MM.1S (cell line): ENCODE results near the gene MAGI1.

Source experiments
- DNase-seq: peaks from one replicate; pipeline ENCODE4 v3.0.0-alpha.2; 2015
- H2AFZ ChIP-seq: fragments of 300-600 bp; sonication (generic); 2 replicates; pipeline ENCODE4 v1.6.0; 2016; ENCODE audit warnings: antibody characterized with exemption, low read length
- H3F3A ChIP-seq: fragments of 300-600 bp; sonication (generic); 2 replicates; pipeline ENCODE4 v1.6.1; 2016; ENCODE audit warnings: mild to moderate bottlenecking, antibody characterized with exemption, low read length, moderate library complexity, mixed read lengths; ENCODE audit not compliant: insufficient read depth
- H3K27ac ChIP-seq: fragments of 300-600 bp; sonication (generic); 2 replicates; pipeline ENCODE4 v1.5.1; 2016; ENCODE audit warnings: mild to moderate bottlenecking, low read length
- H3K27me3 ChIP-seq: fragments of 300-600 bp; sonication (generic); replicated peaks from 2 replicates; pipeline ENCODE4 v1.6.0; 2016; ENCODE audit warnings: low read length; ENCODE audit not compliant: insufficient read depth
- H3K36me3 ChIP-seq: fragments of 300-600 bp; sonication (generic); replicated peaks from 2 replicates; pipeline ENCODE4 v1.6.1; 2016; ENCODE audit warnings: mild to moderate bottlenecking, low read length, mixed read lengths; ENCODE audit not compliant: insufficient read depth
- H3K4me1 ChIP-seq: fragments of 300-600 bp; sonication (generic); 2 replicates; pipeline ENCODE4 v1.6.1; 2016; ENCODE audit warnings: low read length, mixed read lengths
- H3K4me2 ChIP-seq: fragments of 300-600 bp; sonication (generic); 2 replicates; pipeline ENCODE4 v1.6.0; 2016; ENCODE audit warnings: low read depth, low read length
- H3K4me3 ChIP-seq: fragments of 300-600 bp; sonication (generic); 2 replicates; pipeline ENCODE4 v1.5.1; 2016; ENCODE audit warnings: low read length, mixed read lengths
- H3K79me2 ChIP-seq: fragments of 300-600 bp; sonication (generic); 2 replicates; pipeline ENCODE4 v1.6.1; 2016; ENCODE audit warnings: mixed run types, low read length, mixed read lengths
- H3K9ac ChIP-seq: fragments of 300-600 bp; sonication (generic); 2 replicates; pipeline ENCODE4 v1.6.1; 2016; ENCODE audit warnings: low read length, mixed read lengths
- H3K9me2 ChIP-seq: fragments of 300-600 bp; sonication (generic); replicated peaks from 2 replicates; pipeline ENCODE4 v1.6.1; 2016; ENCODE audit warnings: mild to moderate bottlenecking, low read length, mixed read lengths; ENCODE audit not compliant: insufficient read depth
- H3K9me3 ChIP-seq: fragments of 300-600 bp; sonication (generic); replicated peaks from 2 replicates; pipeline ENCODE4 v1.6.1; 2016; ENCODE audit warnings: mild to moderate bottlenecking, low read length, mixed read lengths; ENCODE audit not compliant: insufficient read depth
- H4K20me1 ChIP-seq: fragments of 300-600 bp; sonication (generic); 2 replicates; pipeline ENCODE4 v1.6.1; 2016; ENCODE audit warnings: mild to moderate bottlenecking, low read length, moderate library complexity, mixed read lengths; ENCODE audit not compliant: insufficient read depth
- EZH2 ChIP-seq: fragments of 300-600 bp; sonication (generic); optimal IDR thresholded peaks from 2 replicates; pipeline ENCODE3; 2017; ENCODE audit warnings: low read depth, mild to moderate bottlenecking, antibody characterized with exemption, low read length, mixed read lengths
- EZH2phosphoT487 ChIP-seq: fragments of 300-600 bp; sonication (generic); IDR thresholded peaks from 2 replicates; pipeline ENCODE4 v1.6.1; 2018; ENCODE audit warnings: antibody characterized with exemption, low read length
- TF ChIP-seq, protein P1 (sequence below): fragments of 300-600 bp; sonication (generic); IDR thresholded peaks from 2 replicates; pipeline ENCODE4 v1.5.1; 2016; ENCODE audit warnings: antibody characterized with exemption, low read length, mixed read lengths

The MAGI1 gene

DNA sequence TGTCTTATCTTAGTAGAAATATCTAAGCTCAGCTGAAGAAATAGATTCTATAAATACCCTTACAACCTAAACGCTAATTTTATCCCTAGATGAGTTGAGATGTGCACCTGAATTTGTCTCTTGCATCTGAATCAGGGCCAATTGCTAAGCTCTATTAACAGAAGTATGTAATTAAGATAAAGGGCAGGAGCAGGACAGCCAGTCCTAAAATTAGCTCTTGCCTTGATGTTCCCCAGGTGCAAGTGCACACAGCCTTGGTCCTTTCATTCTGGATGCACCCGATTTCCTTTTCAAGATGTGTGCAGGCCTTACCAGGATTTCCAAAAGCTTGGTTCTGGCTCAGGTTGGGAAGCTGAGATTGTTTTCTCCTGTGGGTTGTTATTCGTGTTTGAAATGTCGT is 52.4 kb downstream of the MAGI1 start:
- Histone ChIP-seq H3K9me2 (no peaks in the 10 kb centered on the region), H3K9me3 (no peaks in the 10 kb centered on the region), H3K9ac (no peak overlapping the region), H3K27ac (no peak overlapping the region), H3K79me2 (no peaks in the 10 kb centered on the region), H3K4me3 (no peak overlapping the region), H4K20me1 (no peaks in the 10 kb centered on the region), H2AFZ (no peak overlapping the region), H3K4me2 (no peak overlapping the region), H3K36me3 (no peaks in the 10 kb centered on the region), H3K27me3 (no peaks in the 10 kb centered on the region), H3K4me1 (no peaks in the 10 kb centered on the region), H3F3A (no peaks in the 10 kb centered on the region)
- no peak for DNase-seq
- TF ChIP-seq EZH2phosphoT487 (no peak), EZH2 (no peak)
- TF ChIP-seq, protein P1, sequence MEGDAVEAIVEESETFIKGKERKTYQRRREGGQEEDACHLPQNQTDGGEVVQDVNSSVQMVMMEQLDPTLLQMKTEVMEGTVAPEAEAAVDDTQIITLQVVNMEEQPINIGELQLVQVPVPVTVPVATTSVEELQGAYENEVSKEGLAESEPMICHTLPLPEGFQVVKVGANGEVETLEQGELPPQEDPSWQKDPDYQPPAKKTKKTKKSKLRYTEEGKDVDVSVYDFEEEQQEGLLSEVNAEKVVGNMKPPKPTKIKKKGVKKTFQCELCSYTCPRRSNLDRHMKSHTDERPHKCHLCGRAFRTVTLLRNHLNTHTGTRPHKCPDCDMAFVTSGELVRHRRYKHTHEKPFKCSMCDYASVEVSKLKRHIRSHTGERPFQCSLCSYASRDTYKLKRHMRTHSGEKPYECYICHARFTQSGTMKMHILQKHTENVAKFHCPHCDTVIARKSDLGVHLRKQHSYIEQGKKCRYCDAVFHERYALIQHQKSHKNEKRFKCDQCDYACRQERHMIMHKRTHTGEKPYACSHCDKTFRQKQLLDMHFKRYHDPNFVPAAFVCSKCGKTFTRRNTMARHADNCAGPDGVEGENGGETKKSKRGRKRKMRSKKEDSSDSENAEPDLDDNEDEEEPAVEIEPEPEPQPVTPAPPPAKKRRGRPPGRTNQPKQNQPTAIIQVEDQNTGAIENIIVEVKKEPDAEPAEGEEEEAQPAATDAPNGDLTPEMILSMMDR: no peak

DNA sequence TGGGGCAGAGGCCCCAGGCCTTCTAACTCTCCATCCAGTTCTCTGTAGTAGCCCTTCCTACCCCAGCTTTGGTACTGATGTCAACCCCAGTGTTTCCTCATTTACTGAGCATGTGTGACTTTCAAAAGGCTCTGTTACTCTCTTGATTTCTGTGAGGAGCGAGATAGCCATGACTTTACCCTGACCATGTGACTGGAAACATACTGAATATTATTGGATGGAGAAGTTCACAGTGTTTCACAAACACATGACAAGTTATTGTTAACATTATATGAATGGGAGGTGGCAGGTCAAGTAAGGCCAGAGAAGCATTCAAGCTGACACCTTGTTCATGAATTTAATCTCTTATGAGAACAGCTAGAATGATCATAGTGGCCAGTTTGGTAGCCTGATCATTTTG is 53.7 kb downstream of the MAGI1 start:
- no peak overlapping the region for H3K27ac ChIP-seq
- H3K36me3 ChIP-seq: no peaks in the 10 kb centered on the region
- H3K4me1 ChIP-seq: no peaks in the 10 kb centered on the region
- no peak overlapping the region for H3K4me3 ChIP-seq
- H4K20me1 ChIP-seq: no peaks in the 10 kb centered on the region
- no peak overlapping the region for H2AFZ ChIP-seq
- TF ChIP-seq EZH2 (no peak), EZH2phosphoT487 (no peak)
- TF ChIP-seq, protein P1: no peak
- H3K4me2 ChIP-seq: no peak overlapping the region
- H3K9me3 ChIP-seq: no peaks in the 10 kb centered on the region
- no peaks in the 10 kb centered on the region for H3F3A ChIP-seq
- no peaks in the 10 kb centered on the region for H3K79me2 ChIP-seq
- no peaks in the 10 kb centered on the region for H3K9me2 ChIP-seq
- H3K27me3 ChIP-seq: no peaks in the 10 kb centered on the region
- DNase-seq: no peak
- H3K9ac ChIP-seq: no peak overlapping the region

DNA sequence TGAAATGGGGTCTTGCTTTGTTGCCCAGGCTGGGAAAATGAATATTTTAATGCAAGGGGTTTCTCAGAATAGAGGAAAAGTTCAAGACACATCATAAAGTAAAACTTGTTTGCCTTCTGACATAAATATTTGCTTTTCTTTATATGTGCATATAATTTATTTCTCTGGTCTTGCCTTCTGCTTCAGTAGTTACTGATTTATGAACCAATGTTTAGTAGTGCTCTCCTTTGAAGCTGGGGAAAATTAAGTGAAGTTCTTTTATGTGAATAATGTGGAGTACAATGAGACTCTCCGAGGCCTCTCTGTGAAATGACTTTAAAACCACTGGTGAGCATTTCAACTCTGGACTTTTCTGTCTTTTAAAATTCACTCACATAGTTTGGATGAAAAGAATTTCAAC is 55.6 kb downstream of the MAGI1 start:
- Histone ChIP-seq H3K79me2 (no peaks in the 10 kb centered on the region), H3K27me3 (no peaks in the 10 kb centered on the region), H3K4me3 (no peak overlapping the region), H3F3A (no peaks in the 10 kb centered on the region), H3K4me2 (no peak overlapping the region), H4K20me1 (no peaks in the 10 kb centered on the region), H2AFZ (no peak overlapping the region), H3K9ac (no peak overlapping the region), H3K36me3 (no peaks in the 10 kb centered on the region), H3K27ac (no peak overlapping the region), H3K4me1 (no peaks in the 10 kb centered on the region), H3K9me3 (no peaks in the 10 kb centered on the region), H3K9me2 (no peaks in the 10 kb centered on the region)
- TF ChIP-seq, protein P1: no peak
- TF ChIP-seq EZH2phosphoT487 (no peak), EZH2 (no peak)
- no peak for DNase-seq
